Activated gamma-delta T cell treated with Interleukin-2 at 50 U/mL for 16 hours (primary cell): Measurements from ENCODE around the gene KRTAP4-5.
"Not testable (repeated sequence)": the region's sequence is repeated elsewhere in the genome, so short reads cannot be mapped to it uniquely, and the experiment has no call there.

Experiments
- DNase-seq: peaks from one replicate; pipeline ENCODE4 v3.0.0-alpha.2; 2020

KRTAP4-5 gene

GRCh38 chr17:41145261-41145660 is 4.4 kb downstream of the KRTAP4-5 start:
- DNase-seq: no peak

GRCh38 chr17:41144846-41145245 is 4.8 kb downstream of the KRTAP4-5 start:
- no peak for DNase-seq

- no peak for DNase-seq
Observed at GRCh38 chr17:41141361-41141760, 8.3 kb downstream of the KRTAP4-5 start.

GRCh38 chr17:41140360-41141131 is 9.1 kb downstream of the KRTAP4-5 start, which contains the start of gene KRTAP4-6:
KRTAP4-6 (minus strand) TSS chr17:41140544; CDS start chr17:41140487, 57 bp downstream.
- DNase-seq: no peak

GRCh38 chr17:41139865-41140264 is 9.8 kb downstream of the KRTAP4-5 start:
- not testable (repeated sequence) for DNase-seq

- no peak for DNase-seq
Observed at GRCh38 chr17:41133880-41134735, 15.5 kb downstream of the KRTAP4-5 start.

- DNase-seq: no peak
Observed at GRCh38 chr17:41131979-41132378, 17.6 kb downstream of the KRTAP4-5 start.

GRCh38 chr17:41127371-41127770 is 22.3 kb downstream of the KRTAP4-5 start:
- no peak for DNase-seq

GRCh38 chr17:41126412-41126811 is 23.2 kb downstream of the KRTAP4-5 start:
- DNase-seq: no peak

GRCh38 chr17:41125064-41125463 is 24.6 kb downstream of the KRTAP4-5 start:
- no peak for DNase-seq

GRCh38 chr17:41123991-41124371 is 25.6 kb downstream of the KRTAP4-5 start, which contains the start of gene KRTAP4-12:
KRTAP4-12 (minus strand) TSS chr17:41124182; CDS start chr17:41124122, 60 bp downstream.
- not testable (repeated sequence) for DNase-seq

GRCh38 chr17:41123292-41123990 is 26.2 kb downstream of the KRTAP4-5 start:
- not testable (repeated sequence) for DNase-seq

GRCh38 chr17:41121742-41122141 is 27.9 kb downstream of the KRTAP4-5 start:
- DNase-seq: no peak

GRCh38 chr17:41119696-41120690 is 29.6 kb downstream of the KRTAP4-5 start:
- DNase-seq: not testable (repeated sequence)

- no peak for DNase-seq
Observed at GRCh38 chr17:41118721-41119120, 30.9 kb downstream of the KRTAP4-5 start.

GRCh38 chr17:41117846-41118386 is 31.7 kb downstream of the KRTAP4-5 start, which contains the start of gene KRTAP4-11:
KRTAP4-11 (minus strand) TSS chr17:41118373; CDS start chr17:41118315, 58 bp downstream.
- DNase-seq: not testable (repeated sequence)

GRCh38 chr17:41116297-41116696 is 33.3 kb downstream of the KRTAP4-5 start:
- no peak for DNase-seq

GRCh38 chr17:41111151-41111885 is 38.3 kb downstream of the KRTAP4-5 start:
- no peak for DNase-seq

- not testable (repeated sequence) for DNase-seq
Observed at GRCh38 chr17:41108728-41109386, 40.8 kb downstream of the KRTAP4-5 start.

GRCh38 chr17:41107941-41108450 is 41.6 kb downstream of the KRTAP4-5 start:
- DNase-seq: no peak
